SK-N-SH treated with all-trans-retinoic acid at 6 μM for 48 hours (cell line): ENCODE measurements around the gene CDIP1.

ENCODE experiments used
- ARNTL ChIP-seq: fragments of 450-650 bp; formaldehyde crosslinking; IDR thresholded peaks from 2 replicates; pipeline ENCODE4 v1.5.0; 2020; ENCODE audit warnings: low read depth, mild to moderate bottlenecking, moderate library complexity, borderline replicate concordance
- BACH2 ChIP-seq: fragments of 250-450 bp; sonication (Bioruptor Pico); IDR thresholded peaks from 2 replicates; pipeline ENCODE4 v1.9.0; 2021; ENCODE audit warnings: mild to moderate bottlenecking, borderline replicate concordance
- ESRRG ChIP-seq: fragments of 250-450 bp; sonication (Bioruptor Pico); IDR thresholded peaks from 2 replicates; pipeline ENCODE4 v1.6.1; 2021; ENCODE audit warnings: mild to moderate bottlenecking
- GLIS3 ChIP-seq: fragments of 250-450 bp; sonication (Bioruptor Pico); IDR thresholded peaks from 2 replicates; pipeline ENCODE4 v1.5.0; 2020; ENCODE audit warnings: mild to moderate bottlenecking, moderate library complexity
- ISL1 ChIP-seq: fragments of 250-450 bp; sonication (Bioruptor Pico); IDR thresholded peaks from 2 replicates; pipeline ENCODE4 v2.1.2; 2022; ENCODE audit warnings: mild to moderate bottlenecking, moderate library complexity
- PPARA ChIP-seq: fragments of 250-450 bp; sonication (Bioruptor Pico); IDR thresholded peaks from 2 replicates; pipeline ENCODE4 v1.5.0; 2020; ENCODE audit warnings: mild to moderate bottlenecking, borderline replicate concordance
- TOX ChIP-seq: fragments of 250-450 bp; sonication (Bioruptor Pico); IDR thresholded peaks from 2 replicates; pipeline ENCODE4 v1.8.0; 2021; ENCODE audit warnings: mild to moderate bottlenecking, moderate library complexity, borderline replicate concordance
- ZFP3 ChIP-seq: fragments of 250-450 bp; sonication (Bioruptor Pico); IDR thresholded peaks from 2 replicates; pipeline ENCODE4 v1.5.0; 2020; ENCODE audit warnings: mild to moderate bottlenecking, moderate library complexity
- ZFP30 ChIP-seq: fragments of 450-650 bp; formaldehyde crosslinking; IDR thresholded peaks from 2 replicates; pipeline ENCODE4 v1.5.0; 2022; ENCODE audit warnings: mild to moderate bottlenecking, moderate library complexity
- TF ChIP-seq, protein P1 (sequence below): fragments of 250-450 bp; sonication (Bioruptor Pico); IDR thresholded peaks from 2 replicates; pipeline ENCODE4 v1.5.1; 2021; ENCODE audit warnings: mild to moderate bottlenecking, moderate library complexity
- TF ChIP-seq, protein P2 (sequence below): fragments of 250-450 bp; sonication (Bioruptor Pico); IDR thresholded peaks from 2 replicates; pipeline ENCODE4 v1.8.0; 2020; ENCODE audit warnings: mild to moderate bottlenecking, moderate library complexity, borderline replicate concordance

- TF ChIP-seq TOX (CRISPR knock-in tag) (no peak), BACH2 (no peak), PPARA (no peak), ARNTL (CRISPR knock-in tag) (no peak), ZFP3 (no peak), ISL1 (CRISPR knock-in tag) (no peak), ESRRG (CRISPR knock-in tag) (no peak), ZFP30 (CRISPR knock-in tag) (no peak), GLIS3 (no peak)
- TF ChIP-seq, protein P1, sequence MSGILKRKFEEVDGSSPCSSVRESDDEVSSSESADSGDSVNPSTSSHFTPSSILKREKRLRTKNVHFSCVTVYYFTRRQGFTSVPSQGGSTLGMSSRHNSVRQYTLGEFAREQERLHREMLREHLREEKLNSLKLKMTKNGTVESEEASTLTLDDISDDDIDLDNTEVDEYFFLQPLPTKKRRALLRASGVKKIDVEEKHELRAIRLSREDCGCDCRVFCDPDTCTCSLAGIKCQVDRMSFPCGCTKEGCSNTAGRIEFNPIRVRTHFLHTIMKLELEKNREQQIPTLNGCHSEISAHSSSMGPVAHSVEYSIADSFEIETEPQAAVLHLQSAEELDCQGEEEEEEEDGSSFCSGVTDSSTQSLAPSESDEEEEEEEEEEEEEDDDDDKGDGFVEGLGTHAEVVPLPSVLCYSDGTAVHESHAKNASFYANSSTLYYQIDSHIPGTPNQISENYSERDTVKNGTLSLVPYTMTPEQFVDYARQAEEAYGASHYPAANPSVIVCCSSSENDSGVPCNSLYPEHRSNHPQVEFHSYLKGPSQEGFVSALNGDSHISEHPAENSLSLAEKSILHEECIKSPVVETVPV (CRISPR knock-in tag): no peak
- TF ChIP-seq, protein P2, sequence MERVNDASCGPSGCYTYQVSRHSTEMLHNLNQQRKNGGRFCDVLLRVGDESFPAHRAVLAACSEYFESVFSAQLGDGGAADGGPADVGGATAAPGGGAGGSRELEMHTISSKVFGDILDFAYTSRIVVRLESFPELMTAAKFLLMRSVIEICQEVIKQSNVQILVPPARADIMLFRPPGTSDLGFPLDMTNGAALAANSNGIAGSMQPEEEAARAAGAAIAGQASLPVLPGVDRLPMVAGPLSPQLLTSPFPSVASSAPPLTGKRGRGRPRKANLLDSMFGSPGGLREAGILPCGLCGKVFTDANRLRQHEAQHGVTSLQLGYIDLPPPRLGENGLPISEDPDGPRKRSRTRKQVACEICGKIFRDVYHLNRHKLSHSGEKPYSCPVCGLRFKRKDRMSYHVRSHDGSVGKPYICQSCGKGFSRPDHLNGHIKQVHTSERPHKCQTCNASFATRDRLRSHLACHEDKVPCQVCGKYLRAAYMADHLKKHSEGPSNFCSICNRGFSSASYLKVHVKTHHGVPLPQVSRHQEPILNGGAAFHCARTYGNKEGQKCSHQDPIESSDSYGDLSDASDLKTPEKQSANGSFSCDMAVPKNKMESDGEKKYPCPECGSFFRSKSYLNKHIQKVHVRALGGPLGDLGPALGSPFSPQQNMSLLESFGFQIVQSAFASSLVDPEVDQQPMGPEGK (CRISPR knock-in tag): no peak
These were observed 19.1 kb downstream of the CDIP1 start for GRCh38 chr16:4519274-4520058.
